ENCODE measurements around the gene C1QTNF7. TPM values are rescaled to one million over a fixed set of nuclear protein-coding genes. Genes with fewer than 3 reads are reported as not detected.
A peak's percentile ranks its signal among the peaks of the same experiment; 100 is the strongest.

C1QTNF7 gene
- polyA plus RNA-seq, 4 donors, result 0.54 to 1.8 (median 0.84) TPM; not detected in 1

- Histone ChIP-seq H3K27ac (ENCODE audit: low read depth in 1 of 3, low read length in 2 of 3) (no peak overlapping the region), H3K36me3 (ENCODE audit: control insufficient read depth in 3 of 3, insufficient read depth in 2 of 3, low read depth in 1 of 3, low read length in 3 of 3) (no peaks in the 10 kb centered on the region), H3K4me1 (ENCODE audit: control insufficient read depth in 3 of 3, insufficient read depth in 2 of 3, low read depth in 1 of 3, low read length in 2 of 3) (no peaks in the 10 kb centered on the region), H3K27me3 (ENCODE audit: control insufficient read depth in 3 of 3, insufficient read depth in 3 of 3, low read length in 3 of 3) (no peaks in the 10 kb centered on the region), H3K4me3 (ENCODE audit: low read depth in 1 of 3, low read length in 3 of 3) (no peak overlapping the region), H3K9me3 (ENCODE audit: control insufficient read depth in 2 of 2, insufficient read depth in 1 of 2, low read depth in 1 of 2, low read length in 1 of 2) (no peaks in the 10 kb centered on the region)
- no peak for DNase-seq
- no peak for FAIRE-seq
- whole genome bisulfite sequencing, 3 donors, result 76 to 84% (median 83%) methylated on average over 8 of the region's 8 CpGs
Measured at GRCh38 chr4:15392053-15392805, 35.6 kb upstream of the C1QTNF7 start.

- H3K36me3 ChIP-seq (ENCODE audit: control insufficient read depth in 3 of 3, insufficient read depth in 2 of 3, low read depth in 1 of 3, low read length in 3 of 3), result no peaks in the 10 kb centered on the region
- H3K4me3 ChIP-seq (ENCODE audit: low read depth in 1 of 3, low read length in 3 of 3), result no peak overlapping the region
- H3K9me3 ChIP-seq (ENCODE audit: control insufficient read depth in 2 of 2, insufficient read depth in 1 of 2, low read depth in 1 of 2, low read length in 1 of 2), result no peaks in the 10 kb centered on the region
- 76 to 84% (median 79%) methylated on average over 4 of the region's 4 CpGs for WGBS, 3 donors
- DNase-seq (no peak), FAIRE-seq (no peak)
- no peaks in the 10 kb centered on the region for H3K27me3 ChIP-seq (ENCODE audit: control insufficient read depth in 3 of 3, insufficient read depth in 3 of 3, low read length in 3 of 3)
- H3K27ac ChIP-seq (ENCODE audit: low read depth in 1 of 3, low read length in 2 of 3), result no peak overlapping the region
- H3K4me1 ChIP-seq (ENCODE audit: control insufficient read depth in 3 of 3, insufficient read depth in 2 of 3, low read depth in 1 of 3, low read length in 2 of 3), result no peaks in the 10 kb centered on the region
Measured at GRCh38 chr4:15395311-15395710, 32.5 kb upstream of the C1QTNF7 start.

- H3K4me1 ChIP-seq (ENCODE audit: control insufficient read depth in 3 of 3, insufficient read depth in 2 of 3, low read depth in 1 of 3, low read length in 2 of 3), result no peaks in the 10 kb centered on the region
- H3K36me3 ChIP-seq (ENCODE audit: control insufficient read depth in 3 of 3, insufficient read depth in 2 of 3, low read depth in 1 of 3, low read length in 3 of 3), result no peaks in the 10 kb centered on the region
- 45 to 62% (median 49%) methylated on average over 4 of the region's 4 CpGs for WGBS, 3 donors
- H3K27ac ChIP-seq (ENCODE audit: low read depth in 1 of 3, low read length in 2 of 3), result no peak overlapping the region
- peak; percentile 52 to 53 for DNase-seq
- no peaks in the 10 kb centered on the region for H3K27me3 ChIP-seq (ENCODE audit: control insufficient read depth in 3 of 3, insufficient read depth in 3 of 3, low read length in 3 of 3)
- no peak for FAIRE-seq
- H3K4me3 ChIP-seq (ENCODE audit: low read depth in 1 of 3, low read length in 3 of 3), result no peak overlapping the region
- no peaks in the 10 kb centered on the region for H3K9me3 ChIP-seq (ENCODE audit: control insufficient read depth in 2 of 2, insufficient read depth in 1 of 2, low read depth in 1 of 2, low read length in 1 of 2)
Measured at GRCh38 chr4:15396157-15396800, 31.6 kb upstream of the C1QTNF7 start.

GRCh38 chr4:15398001-15398400 is 29.8 kb upstream of the C1QTNF7 start:
- Histone ChIP-seq H3K4me1 (ENCODE audit: control insufficient read depth in 3 of 3, insufficient read depth in 2 of 3, low read depth in 1 of 3, low read length in 2 of 3) (no peaks in the 10 kb centered on the region), H3K27ac (ENCODE audit: low read depth in 1 of 3, low read length in 2 of 3) (no peak overlapping the region)
- WGBS, 3 donors, result 60 to 77% (median 76%) methylated on average over 3 of the region's 3 CpGs

GRCh38 chr4:15398732-15399131 is 29.1 kb upstream of the C1QTNF7 start:
- Histone ChIP-seq H3K9me3 (ENCODE audit: control insufficient read depth in 2 of 2, insufficient read depth in 1 of 2, low read depth in 1 of 2, low read length in 1 of 2) (no peaks in the 10 kb centered on the region), H3K4me3 (ENCODE audit: low read depth in 1 of 3, low read length in 3 of 3) (no peak overlapping the region), H3K4me1 (ENCODE audit: control insufficient read depth in 3 of 3, insufficient read depth in 2 of 3, low read depth in 1 of 3, low read length in 2 of 3) (no peaks in the 10 kb centered on the region), H3K27me3 (ENCODE audit: control insufficient read depth in 3 of 3, insufficient read depth in 3 of 3, low read length in 3 of 3) (no peaks in the 10 kb centered on the region), H3K36me3 (ENCODE audit: control insufficient read depth in 3 of 3, insufficient read depth in 2 of 3, low read depth in 1 of 3, low read length in 3 of 3) (no peaks in the 10 kb centered on the region), H3K27ac (ENCODE audit: low read depth in 1 of 3, low read length in 2 of 3) (no peak overlapping the region)
- DNase-seq, result no peak
- no peak for FAIRE-seq
- WGBS, 3 donors, result 52 to 66% (median 58%) methylated on average over 4 of the region's 4 CpGs

More at GRCh38 chr4:15398001-15398400, 29.8 kb upstream of the C1QTNF7 start:
- Histone ChIP-seq H3K36me3 (ENCODE audit: control insufficient read depth in 3 of 3, insufficient read depth in 2 of 3, low read depth in 1 of 3, low read length in 3 of 3) (no peaks in the 10 kb centered on the region), H3K9me3 (ENCODE audit: control insufficient read depth in 2 of 2, insufficient read depth in 1 of 2, low read depth in 1 of 2, low read length in 1 of 2) (no peaks in the 10 kb centered on the region), H3K4me3 (ENCODE audit: low read depth in 1 of 3, low read length in 3 of 3) (no peak overlapping the region), H3K27me3 (ENCODE audit: control insufficient read depth in 3 of 3, insufficient read depth in 3 of 3, low read length in 3 of 3) (no peaks in the 10 kb centered on the region)
- DNase-seq (no peak), FAIRE-seq (no peak)

- DNase-seq, result no peak
- Histone ChIP-seq H3K27me3 (ENCODE audit: control insufficient read depth in 3 of 3, insufficient read depth in 3 of 3, low read length in 3 of 3) (peaks cover 0 to 2% (median 0%) of the 10 kb centered on the region in 3 donors), H3K36me3 (ENCODE audit: control insufficient read depth in 3 of 3, insufficient read depth in 2 of 3, low read depth in 1 of 3, low read length in 3 of 3) (no peaks in the 10 kb centered on the region), H3K27ac (ENCODE audit: low read depth in 1 of 3, low read length in 2 of 3) (no peak overlapping the region), H3K4me1 (ENCODE audit: control insufficient read depth in 3 of 3, insufficient read depth in 2 of 3, low read depth in 1 of 3, low read length in 2 of 3) (no peaks in the 10 kb centered on the region), H3K9me3 (ENCODE audit: control insufficient read depth in 2 of 2, insufficient read depth in 1 of 2, low read depth in 1 of 2, low read length in 1 of 2) (no peaks in the 10 kb centered on the region), H3K4me3 (ENCODE audit: low read depth in 1 of 3, low read length in 3 of 3) (no peak overlapping the region)
- no peak for FAIRE-seq
- WGBS, 3 donors, result 79 to 87% (median 86%) methylated on average over 3 of the region's 3 CpGs
Measured at GRCh38 chr4:15400226-15400625, 27.6 kb upstream of the C1QTNF7 start.

- no peaks in the 10 kb centered on the region for H3K4me1 ChIP-seq (ENCODE audit: control insufficient read depth in 3 of 3, insufficient read depth in 2 of 3, low read depth in 1 of 3, low read length in 2 of 3)
- H3K27ac ChIP-seq (ENCODE audit: low read depth in 1 of 3, low read length in 2 of 3), result peak overlapping the region in 1 of 3 donors; percentile 18
- DNase-seq, result peak in 1 of 2 donors; percentile 3
- H3K4me3 ChIP-seq (ENCODE audit: low read depth in 1 of 3, low read length in 3 of 3), result no peak overlapping the region
- H3K27me3 ChIP-seq (ENCODE audit: control insufficient read depth in 3 of 3, insufficient read depth in 3 of 3, low read length in 3 of 3), result peaks cover 0 to 3% (median 0%) of the 10 kb centered on the region in 3 donors
- WGBS, 3 donors, result 50 to 63% (median 53%) methylated on average over 9 of the region's 9 CpGs
- H3K36me3 ChIP-seq (ENCODE audit: control insufficient read depth in 3 of 3, insufficient read depth in 2 of 3, low read depth in 1 of 3, low read length in 3 of 3), result no peaks in the 10 kb centered on the region
- no peaks in the 10 kb centered on the region for H3K9me3 ChIP-seq (ENCODE audit: control insufficient read depth in 2 of 2, insufficient read depth in 1 of 2, low read depth in 1 of 2, low read length in 1 of 2)
- no peak for FAIRE-seq
Measured at GRCh38 chr4:15400981-15401671, 26.7 kb upstream of the C1QTNF7 start.

GRCh38 chr4:15402146-15402545 is 25.7 kb upstream of the C1QTNF7 start:
- Histone ChIP-seq H3K4me3 (ENCODE audit: low read depth in 1 of 3, low read length in 3 of 3) (no peak overlapping the region), H3K27ac (ENCODE audit: low read depth in 1 of 3, low read length in 2 of 3) (no peak overlapping the region), H3K36me3 (ENCODE audit: control insufficient read depth in 3 of 3, insufficient read depth in 2 of 3, low read depth in 1 of 3, low read length in 3 of 3) (no peaks in the 10 kb centered on the region), H3K4me1 (ENCODE audit: control insufficient read depth in 3 of 3, insufficient read depth in 2 of 3, low read depth in 1 of 3, low read length in 2 of 3) (no peaks in the 10 kb centered on the region), H3K27me3 (ENCODE audit: control insufficient read depth in 3 of 3, insufficient read depth in 3 of 3, low read length in 3 of 3) (peaks cover 0 to 3% (median 0%) of the 10 kb centered on the region in 3 donors), H3K9me3 (ENCODE audit: control insufficient read depth in 2 of 2, insufficient read depth in 1 of 2, low read depth in 1 of 2, low read length in 1 of 2) (no peaks in the 10 kb centered on the region)
- no peak for FAIRE-seq
- WGBS, 3 donors, result 71 to 73% (median 73%) methylated on average over 2 of the region's 2 CpGs
- no peak for DNase-seq

Measured in small intestine (tissue), 7 donors.